Measurements from ENCODE around the gene NEDD8. TPM values are rescaled to one million over a fixed set of nuclear protein-coding genes. Genes with fewer than 3 reads are reported as not detected.

NEDD8 gene
- polyA plus RNA-seq, 1 donor from 2014 or later, result 431 TPM

DNA sequence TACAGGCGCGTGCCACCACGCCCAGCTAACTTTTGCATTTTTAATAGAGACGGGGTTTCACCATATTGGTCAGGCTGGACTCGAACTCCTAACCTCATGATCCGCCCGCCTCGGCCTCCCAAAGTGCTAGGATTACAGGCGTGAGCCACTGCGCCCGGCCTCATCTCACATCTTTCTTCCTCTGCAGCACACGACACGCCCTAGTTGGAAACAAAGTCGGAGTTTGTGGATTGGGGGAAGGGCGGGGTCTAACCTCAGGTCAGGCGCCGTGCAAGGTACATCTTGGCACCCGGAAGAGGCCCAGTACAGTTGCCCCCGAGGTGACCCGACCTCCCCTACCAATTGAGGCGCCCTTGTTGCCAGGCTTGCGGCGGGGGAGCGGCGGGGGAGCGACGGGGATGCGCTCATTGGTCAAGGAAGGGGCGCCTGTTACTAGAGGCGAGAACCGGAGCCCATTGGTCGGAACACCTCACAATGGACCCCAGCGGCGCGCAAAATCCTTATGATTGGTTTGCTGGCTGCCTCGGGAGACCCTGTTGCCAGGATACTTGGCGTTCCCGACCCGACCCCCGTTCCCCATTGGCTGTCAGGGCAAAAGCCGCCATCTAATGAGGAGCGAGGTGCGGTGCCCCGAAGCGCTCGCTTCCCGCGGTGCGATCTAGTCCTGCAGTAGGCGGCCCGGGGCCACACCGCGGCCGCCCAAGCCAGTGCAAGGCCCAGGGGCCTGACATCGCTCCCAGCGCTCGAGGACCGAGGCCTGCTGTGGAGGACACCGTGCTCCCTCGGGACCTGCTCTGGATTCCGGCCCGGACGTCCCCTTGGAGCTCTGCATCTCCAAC lies 60.5 kb downstream of the NEDD8 start, which contains the start of gene REC8:
Gene REC8, plus strand, starts transcription at position 659 of the 839 bp plus-strand sequence. CDS start 473 bp downstream, outside the sequence.
- Histone ChIP-seq H3K4me2 (ENCODE audit: low read length) (no peak within 1 kb of the TSS), H3K27me3 (ENCODE audit: insufficient read depth, low read depth, low read length) (no peaks in the 10 kb centered on the region), H3K9me2 (ENCODE audit: insufficient read depth, low read length) (no peaks in the 10 kb centered on the region), H3K9ac (ENCODE audit: low read length) (peak within 1 kb of the TSS; percentile 36), H2AFZ (ENCODE audit: low read depth, low read length) (no peak within 1 kb of the TSS), H4K20me1 (ENCODE audit: insufficient read depth) (no peaks in the 10 kb centered on the region), H3F3A (ENCODE audit: insufficient read depth, low read length, poor library complexity, severe bottlenecking) (no peaks in the 10 kb centered on the region), H3K79me2 (replicated peaks; ENCODE audit: insufficient read depth, low read length) (no peaks in the 10 kb centered on the region), H3K9me3 (ENCODE audit: low read length) (no peaks in the 10 kb centered on the region), H3K36me3 (ENCODE audit: insufficient read depth, low read length) (no peaks in the 10 kb centered on the region), H3K27ac (ENCODE audit: low read length) (peak within 1 kb of the TSS; percentile 9), H3K4me3 (ENCODE audit: low read length) (peak within 1 kb of the TSS; percentile 66)
- TF ChIP-seq REST (IDR thresholded peaks at IDR 0.05; ENCODE audit: borderline replicate concordance) (peak; percentile 12), RAD21 (conservative IDR thresholded peaks at IDR 0.05) (no peak), POLR2AphosphoS5 (IDR thresholded peaks at IDR 0.05) (peak; percentile 29)
- TF ChIP-seq, protein P1, sequence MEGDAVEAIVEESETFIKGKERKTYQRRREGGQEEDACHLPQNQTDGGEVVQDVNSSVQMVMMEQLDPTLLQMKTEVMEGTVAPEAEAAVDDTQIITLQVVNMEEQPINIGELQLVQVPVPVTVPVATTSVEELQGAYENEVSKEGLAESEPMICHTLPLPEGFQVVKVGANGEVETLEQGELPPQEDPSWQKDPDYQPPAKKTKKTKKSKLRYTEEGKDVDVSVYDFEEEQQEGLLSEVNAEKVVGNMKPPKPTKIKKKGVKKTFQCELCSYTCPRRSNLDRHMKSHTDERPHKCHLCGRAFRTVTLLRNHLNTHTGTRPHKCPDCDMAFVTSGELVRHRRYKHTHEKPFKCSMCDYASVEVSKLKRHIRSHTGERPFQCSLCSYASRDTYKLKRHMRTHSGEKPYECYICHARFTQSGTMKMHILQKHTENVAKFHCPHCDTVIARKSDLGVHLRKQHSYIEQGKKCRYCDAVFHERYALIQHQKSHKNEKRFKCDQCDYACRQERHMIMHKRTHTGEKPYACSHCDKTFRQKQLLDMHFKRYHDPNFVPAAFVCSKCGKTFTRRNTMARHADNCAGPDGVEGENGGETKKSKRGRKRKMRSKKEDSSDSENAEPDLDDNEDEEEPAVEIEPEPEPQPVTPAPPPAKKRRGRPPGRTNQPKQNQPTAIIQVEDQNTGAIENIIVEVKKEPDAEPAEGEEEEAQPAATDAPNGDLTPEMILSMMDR (IDR thresholded peaks at IDR 0.05; ENCODE audit: poor library complexity, severe bottlenecking), result no peak

GRCh38 chr14:24167469-24168114 lies 64.6 kb downstream of the NEDD8 start:
- TF ChIP-seq TAF1 (IDR thresholded peaks at IDR 0.05; ENCODE audit: low read depth), result no peak
- TF ChIP-seq MXI1 (conservative IDR thresholded peaks at IDR 0.05; ENCODE audit: poor library complexity, severe bottlenecking), result no peak
- TF ChIP-seq REST (IDR thresholded peaks at IDR 0.05; ENCODE audit: borderline replicate concordance), result no peak
- no peak for TF ChIP-seq SMC3 (conservative IDR thresholded peaks at IDR 0.05; ENCODE audit: poor library complexity)
- TF ChIP-seq EP300 (conservative IDR thresholded peaks at IDR 0.05; ENCODE audit: poor library complexity, severe bottlenecking), result no peak
- no peak for TF ChIP-seq EZH2 (IDR thresholded peaks at IDR 0.05; ENCODE audit: borderline replicate concordance, insufficient read depth, low read length, poor library complexity, severe bottlenecking)
- TF ChIP-seq, protein P1 (IDR thresholded peaks at IDR 0.05; ENCODE audit: poor library complexity, severe bottlenecking), result no peak
- TF ChIP-seq RAD21 (conservative IDR thresholded peaks at IDR 0.05), result no peak
- TF ChIP-seq POLR2AphosphoS5 (IDR thresholded peaks at IDR 0.05), result no peak
- H3K9me2 ChIP-seq (ENCODE audit: insufficient read depth, low read length), result no peaks in the 10 kb centered on the region
- no peaks in the 10 kb centered on the region for H3K9me3 ChIP-seq (ENCODE audit: low read length)
- H3K36me3 ChIP-seq (ENCODE audit: insufficient read depth, low read length), result no peaks in the 10 kb centered on the region
- no peak overlapping the region for H2AFZ ChIP-seq (ENCODE audit: low read depth, low read length)
- H3K4me2 ChIP-seq (ENCODE audit: low read length), result no peak overlapping the region
- H3K27me3 ChIP-seq (ENCODE audit: insufficient read depth, low read depth, low read length), result no peaks in the 10 kb centered on the region
- no peaks in the 10 kb centered on the region for H3F3A ChIP-seq (ENCODE audit: insufficient read depth, low read length, poor library complexity, severe bottlenecking)
- no peak overlapping the region for H3K4me3 ChIP-seq (ENCODE audit: low read length)
- no peak overlapping the region for H3K27ac ChIP-seq (ENCODE audit: low read length)
- H3K9ac ChIP-seq (ENCODE audit: low read length), result no peak overlapping the region
- H4K20me1 ChIP-seq (ENCODE audit: insufficient read depth), result no peaks in the 10 kb centered on the region
- H3K79me2 ChIP-seq (replicated peaks; ENCODE audit: insufficient read depth, low read length), result no peaks in the 10 kb centered on the region
